ENCODE results near the gene KCNJ1. TPM values are rescaled to one million over a fixed set of nuclear protein-coding genes. Genes with fewer than 3 reads are reported as not detected.

Gene KCNJ1
- total RNA-seq, 5 donors from 2014 or later (not counting 1 experiment from before 2014, with no cell fraction given), result not detected

DNA sequence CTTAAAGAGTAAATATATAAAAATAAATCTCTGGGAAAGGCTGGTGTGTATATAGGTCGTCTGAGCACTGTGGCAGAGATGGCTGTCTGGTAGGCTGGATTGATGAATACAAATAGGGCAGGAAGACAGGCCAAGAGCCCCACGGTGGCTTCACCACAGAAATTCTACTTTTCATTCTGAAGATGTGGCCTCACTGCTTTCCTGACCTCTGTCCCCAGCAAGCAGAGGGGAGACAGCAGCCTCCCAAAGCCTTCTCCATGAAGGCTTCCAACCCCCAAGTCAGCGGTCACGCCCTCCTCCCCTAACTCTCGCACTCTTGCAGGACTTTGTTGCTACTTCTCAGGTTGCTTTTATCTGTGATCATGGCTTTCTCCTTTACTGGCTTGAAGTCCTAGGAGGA is 10.6 kb upstream of the KCNJ1 start:
- ChIA-PET CTCF (interaction anchor here (0.7 kb wide), 2 partner anchors 247 to 720 kb away, joined by 3 read pairs; no protein-coding TSS in a partner anchor), POLR2A (no interaction called here)
- peaks cover 0 to 4% (median 3%) of the 10 kb centered on the region in 3 donors for H3K4me1 Mint-ChIP-seq
- Histone ChIP-seq H3K9me3 (no peaks in the 10 kb centered on the region), H3K4me3 (ENCODE audit: control insufficient read depth in 1 of 2, extremely low read depth in 1 of 2, low read length in 1 of 2) (no peak overlapping the region), H3K36me3 (ENCODE audit: control insufficient read depth in 2 of 2, extremely low read depth in 1 of 2, insufficient read depth in 1 of 2, low read length in 1 of 2) (no peaks in the 10 kb centered on the region), H3K27ac (ENCODE audit: low read length) (no peak overlapping the region), H3K27me3 (replicated peaks in 1 of 2; ENCODE audit: control insufficient read depth in 2 of 2, extremely low read depth in 1 of 2, insufficient read depth in 2 of 2, low read length in 1 of 2) (peaks cover 0 to 45% of the 10 kb centered on the region in 2 experiments), H3K4me1 (ENCODE audit: control insufficient read depth in 1 of 2, extremely low read depth in 1 of 2, insufficient read depth in 2 of 2, low read length in 2 of 2) (no peaks in the 10 kb centered on the region)
- ATAC-seq (replicated peaks in 1 of 4) (no peak), DNase-seq (no peak)
- H3K27me3 Mint-ChIP-seq, result peaks cover 19 to 31% of the 10 kb centered on the region in 2 donors
- WGBS (ENCODE audit: insufficient coverage), result 40% methylated on average over 2 of the region's 5 CpGs
- H3K36me3 Mint-ChIP-seq, result no peaks in the 10 kb centered on the region
- no peak overlapping the region for H3K27ac Mint-ChIP-seq
- H3K4me3 Mint-ChIP-seq, result no peak overlapping the region
- no peaks in the 10 kb centered on the region for H3K9me3 Mint-ChIP-seq

DNA sequence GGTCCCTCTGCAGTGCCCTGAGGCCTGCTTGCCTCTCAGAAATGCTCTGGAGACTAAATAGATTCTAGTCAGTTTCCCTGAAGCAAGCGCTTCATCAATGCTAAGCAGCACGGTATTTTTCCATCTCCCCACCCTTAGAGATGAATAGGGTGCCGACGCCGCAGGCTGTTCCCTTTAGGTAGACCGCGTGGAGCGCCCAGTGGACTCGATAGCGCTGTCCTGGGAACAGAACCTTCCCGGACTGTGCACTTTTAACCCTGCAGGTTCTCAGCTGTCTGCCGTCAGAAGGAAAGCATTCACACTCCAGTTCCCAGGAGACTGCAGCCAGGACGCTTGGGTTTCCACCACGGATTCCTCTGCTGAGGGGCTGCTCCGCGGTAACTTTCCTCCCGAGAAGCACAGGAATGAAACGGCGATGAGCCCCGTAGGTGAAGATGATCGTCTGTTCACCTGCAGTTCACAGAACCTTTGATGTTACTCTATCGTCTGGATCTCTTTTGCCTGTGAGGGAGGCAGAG is 9.1 kb upstream of the KCNJ1 start:
- peaks cover 0 to 43% of the 10 kb centered on the region in 2 experiments for H3K27me3 ChIP-seq (replicated peaks in 1 of 2; ENCODE audit: control insufficient read depth in 2 of 2, extremely low read depth in 1 of 2, insufficient read depth in 2 of 2, low read length in 1 of 2)
- H3K9me3 ChIP-seq, result no peaks in the 10 kb centered on the region
- DNase-seq, result no peak
- peaks cover 13 to 15% of the 10 kb centered on the region in 2 donors for H3K27me3 Mint-ChIP-seq
- no peak for ATAC-seq (replicated peaks in 1 of 4)
- H3K4me1 ChIP-seq (ENCODE audit: control insufficient read depth in 1 of 2, extremely low read depth in 1 of 2, insufficient read depth in 2 of 2, low read length in 2 of 2), result no peaks in the 10 kb centered on the region
- ChIA-PET CTCF (no interaction called here), POLR2A (no interaction called here)
- H3K27ac ChIP-seq (ENCODE audit: low read length), result no peak overlapping the region
- no peaks in the 10 kb centered on the region for H3K9me3 Mint-ChIP-seq
- H3K36me3 ChIP-seq (ENCODE audit: control insufficient read depth in 2 of 2, extremely low read depth in 1 of 2, insufficient read depth in 1 of 2, low read length in 1 of 2), result no peaks in the 10 kb centered on the region
- H3K4me3 ChIP-seq (ENCODE audit: control insufficient read depth in 1 of 2, extremely low read depth in 1 of 2, low read length in 1 of 2), result no peak overlapping the region
- H3K36me3 Mint-ChIP-seq, result no peaks in the 10 kb centered on the region
- 89% methylated on average over 21 of the region's 22 CpGs for WGBS (ENCODE audit: insufficient coverage)
- no peak overlapping the region for H3K4me3 Mint-ChIP-seq
- no peak overlapping the region for H3K27ac Mint-ChIP-seq
- H3K4me1 Mint-ChIP-seq, result peaks cover 3 to 8% (median 6%) of the 10 kb centered on the region in 3 donors

- no peak for ATAC-seq (replicated peaks in 1 of 4)
- Histone ChIP-seq H3K27ac (ENCODE audit: low read length) (no peak overlapping the region), H3K4me3 (ENCODE audit: control insufficient read depth in 1 of 2, extremely low read depth in 1 of 2, low read length in 1 of 2) (no peak overlapping the region), H3K36me3 (ENCODE audit: control insufficient read depth in 2 of 2, extremely low read depth in 1 of 2, insufficient read depth in 1 of 2, low read length in 1 of 2) (no peaks in the 10 kb centered on the region), H3K27me3 (replicated peaks in 1 of 2; ENCODE audit: control insufficient read depth in 2 of 2, extremely low read depth in 1 of 2, insufficient read depth in 2 of 2, low read length in 1 of 2) (peaks cover 0 to 32% of the 10 kb centered on the region in 2 experiments), H3K4me1 (ENCODE audit: control insufficient read depth in 1 of 2, extremely low read depth in 1 of 2, insufficient read depth in 2 of 2, low read length in 2 of 2) (no peaks in the 10 kb centered on the region), H3K9me3 (no peaks in the 10 kb centered on the region)
- 30% methylated on average over 1 of the region's 3 CpGs for WGBS (ENCODE audit: insufficient coverage)
- DNase-seq, result no peak
- Mint-ChIP-seq H3K4me3 (no peak overlapping the region), H3K9me3 (no peaks in the 10 kb centered on the region), H3K27me3 (peaks cover 7 to 11% of the 10 kb centered on the region in 2 donors), H3K36me3 (no peaks in the 10 kb centered on the region), H3K4me1 (peaks cover 3 to 8% (median 6%) of the 10 kb centered on the region in 3 donors), H3K27ac (no peak overlapping the region)
- CTCF ChIA-PET, result interaction anchor here (0.5 to 0.9 kb wide), 2 partner anchors 10 to 335 kb away, joined by 3 read pairs; no protein-coding TSS in a partner anchor
- POLR2A ChIA-PET, result no interaction called here
Measured at GRCh38 chr11:128874427-128874826, 7.3 kb upstream of the KCNJ1 start.

DNA sequence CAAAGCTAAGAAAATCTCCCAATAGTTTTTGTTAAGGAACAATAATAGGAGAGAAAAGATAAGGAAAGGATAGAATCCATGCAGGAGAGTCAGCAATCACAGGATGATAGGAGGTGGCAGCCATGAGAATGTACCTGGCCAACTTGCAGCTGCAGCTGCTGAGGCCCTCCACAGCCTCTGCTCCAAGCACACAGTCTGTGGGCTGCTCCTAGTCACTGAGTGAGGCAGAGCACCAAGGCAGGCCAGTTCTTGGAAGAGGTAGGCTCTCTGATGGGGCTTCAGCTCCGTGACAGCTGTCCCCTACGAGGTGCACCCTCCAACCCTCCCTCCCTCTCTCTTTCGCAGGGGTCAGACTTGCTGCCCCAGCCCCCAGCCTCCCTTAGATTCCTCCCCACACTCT is 5.5 kb upstream of the KCNJ1 start:
- peaks cover 0 to 16% of the 10 kb centered on the region in 2 experiments for H3K27me3 ChIP-seq (replicated peaks in 1 of 2; ENCODE audit: control insufficient read depth in 2 of 2, extremely low read depth in 1 of 2, insufficient read depth in 2 of 2, low read length in 1 of 2)
- no peaks in the 10 kb centered on the region for H3K4me1 ChIP-seq (ENCODE audit: control insufficient read depth in 1 of 2, extremely low read depth in 1 of 2, insufficient read depth in 2 of 2, low read length in 2 of 2)
- H3K4me3 ChIP-seq (ENCODE audit: control insufficient read depth in 1 of 2, extremely low read depth in 1 of 2, low read length in 1 of 2), result no peak overlapping the region
- ChIA-PET CTCF (interaction anchor here in 1 of 2 donors (0.6 kb wide), 1 partner anchor 112 kb away, joined by 3 read pairs; no protein-coding TSS in a partner anchor), POLR2A (no interaction called here)
- ATAC-seq (replicated peaks in 1 of 4), result no peak
- H3K9me3 ChIP-seq, result no peaks in the 10 kb centered on the region
- H3K27ac ChIP-seq (ENCODE audit: low read length), result no peak overlapping the region
- no CpG with 5 or more reads among the region's 3 CpGs for WGBS (ENCODE audit: insufficient coverage)
- peaks cover 3 to 8% (median 6%) of the 10 kb centered on the region in 3 donors for H3K4me1 Mint-ChIP-seq
- H3K27ac Mint-ChIP-seq, result no peak overlapping the region
- H3K36me3 Mint-ChIP-seq, result no peaks in the 10 kb centered on the region
- no peaks in the 10 kb centered on the region for H3K36me3 ChIP-seq (ENCODE audit: control insufficient read depth in 2 of 2, extremely low read depth in 1 of 2, insufficient read depth in 1 of 2, low read length in 1 of 2)
- H3K4me3 Mint-ChIP-seq, result no peak overlapping the region
- H3K9me3 Mint-ChIP-seq, result no peaks in the 10 kb centered on the region
- no peak for DNase-seq
- peaks cover 6 to 7% of the 10 kb centered on the region in 2 donors for H3K27me3 Mint-ChIP-seq

- ChIA-PET CTCF (interaction anchor here in 1 of 2 donors (0.6 kb wide), 1 partner anchor 113 kb away, joined by 3 read pairs; no protein-coding TSS in a partner anchor), POLR2A (no interaction called here)
- ATAC-seq (replicated peaks in 1 of 4) (no peak), DNase-seq (no peak)
- peaks cover 3 to 6% of the 10 kb centered on the region in 2 donors for H3K27me3 Mint-ChIP-seq
- Histone ChIP-seq H3K4me1 (ENCODE audit: control insufficient read depth in 1 of 2, extremely low read depth in 1 of 2, insufficient read depth in 2 of 2, low read length in 2 of 2) (no peaks in the 10 kb centered on the region), H3K27ac (ENCODE audit: low read length) (no peak overlapping the region), H3K9me3 (no peaks in the 10 kb centered on the region), H3K36me3 (ENCODE audit: control insufficient read depth in 2 of 2, extremely low read depth in 1 of 2, insufficient read depth in 1 of 2, low read length in 1 of 2) (no peaks in the 10 kb centered on the region), H3K4me3 (ENCODE audit: control insufficient read depth in 1 of 2, extremely low read depth in 1 of 2, low read length in 1 of 2) (no peak overlapping the region), H3K27me3 (replicated peaks in 1 of 2; ENCODE audit: control insufficient read depth in 2 of 2, extremely low read depth in 1 of 2, insufficient read depth in 2 of 2, low read length in 1 of 2) (peaks cover 0 to 16% of the 10 kb centered on the region in 2 experiments)
- peaks cover 3 to 8% (median 6%) of the 10 kb centered on the region in 3 donors for H3K4me1 Mint-ChIP-seq
- H3K36me3 Mint-ChIP-seq, result no peaks in the 10 kb centered on the region
- no peak overlapping the region for H3K4me3 Mint-ChIP-seq
- WGBS (ENCODE audit: insufficient coverage), result no CpG with 5 or more reads among the region's 6 CpGs
- no peak overlapping the region for H3K27ac Mint-ChIP-seq
- no peaks in the 10 kb centered on the region for H3K9me3 Mint-ChIP-seq
Measured at GRCh38 chr11:128872094-128872493, 5.0 kb upstream of the KCNJ1 start.

GRCh38 chr11:128871168-128871610 is 4.1 kb upstream of the KCNJ1 start:
- no peaks in the 10 kb centered on the region for H3K4me1 ChIP-seq (ENCODE audit: control insufficient read depth in 1 of 2, extremely low read depth in 1 of 2, insufficient read depth in 2 of 2, low read length in 2 of 2)
- H3K9me3 ChIP-seq, result no peaks in the 10 kb centered on the region
- H3K36me3 Mint-ChIP-seq, result no peaks in the 10 kb centered on the region
- no peaks in the 10 kb centered on the region for H3K9me3 Mint-ChIP-seq
- CTCF ChIA-PET, result no interaction called here
- H3K4me3 ChIP-seq (ENCODE audit: control insufficient read depth in 1 of 2, extremely low read depth in 1 of 2, low read length in 1 of 2), result no peak overlapping the region
- no peak for DNase-seq
- peaks cover 0 to 14% of the 10 kb centered on the region in 2 experiments for H3K27me3 ChIP-seq (replicated peaks in 1 of 2; ENCODE audit: control insufficient read depth in 2 of 2, extremely low read depth in 1 of 2, insufficient read depth in 2 of 2, low read length in 1 of 2)
- no peaks in the 10 kb centered on the region for H3K36me3 ChIP-seq (ENCODE audit: control insufficient read depth in 2 of 2, extremely low read depth in 1 of 2, insufficient read depth in 1 of 2, low read length in 1 of 2)
- ATAC-seq (replicated peaks in 1 of 4), result no peak
- no peak overlapping the region for H3K4me3 Mint-ChIP-seq
- H3K27ac Mint-ChIP-seq, result no peak overlapping the region
- H3K27ac ChIP-seq (ENCODE audit: low read length), result no peak overlapping the region
- POLR2A ChIA-PET, result no interaction called here
- WGBS (ENCODE audit: insufficient coverage), result no CpG with 5 or more reads among the region's 6 CpGs
- H3K27me3 Mint-ChIP-seq, result peaks cover 1 to 6% of the 10 kb centered on the region in 2 donors
- peaks cover 3 to 8% (median 6%) of the 10 kb centered on the region in 3 donors for H3K4me1 Mint-ChIP-seq
